IMR-90 (cell line): Measurements from ENCODE around the gene WDR90. TPM values are rescaled to one million over a fixed set of nuclear protein-coding genes. Genes with fewer than 3 reads are reported as not detected.

ENCODE experiments used
- ATAC-seq: fragments of 200-7000 bp; cut with Tn5 transposase; 2 replicates; pipeline ENCODE4 v1.9.1; 2020; ENCODE audit warnings: low read depth, mild to moderate bottlenecking, moderate library complexity
- BruUV-seq: library from RNA; stranded (reverse); fragments of 400-500 nt; replicated peaks from 2 replicates; lab custom pipeline; 2021; lab: Mats Ljungman, UMichigan
- CTCF ChIA-PET: fragments of 300-600 bp; formaldehyde crosslinking; extraction: SDS; loops from one replicate; lab custom pipeline; 2021; ENCODE audit warnings: antibody characterized with exemption; lab: Yijun Ruan, JAX
- POLR2A ChIA-PET: fragments of 300-600 bp; sonication (Branson Sonifier 250); formaldehyde crosslinking; loops from one replicate; lab custom pipeline; 2022; ENCODE audit warnings: antibody characterized with exemption; ENCODE audit not compliant: unreplicated experiment; lab: Charles Lee
- DNase-seq: peaks from one replicate; pipeline ENCODE4 v3.0.0; 2013
- H2AFZ ChIP-seq: replicated peaks from 2 replicates; pipeline ENCODE3; 2013; ENCODE audit warnings: low read length, mild to moderate bottlenecking; ENCODE audit not compliant: poor library complexity
- H2AK5ac ChIP-seq: 2 replicates; pipeline ENCODE4 v1.6.1; 2013; ENCODE audit warnings: low read depth, low read length, inconsistent platforms
- H2AK9ac ChIP-seq: replicated peaks from 2 replicates; pipeline ENCODE3; 2013; ENCODE audit warnings: mild to moderate bottlenecking, low read depth, low read length, moderate library complexity; ENCODE audit not compliant: poor library complexity
- H2BK120ac ChIP-seq: 2 replicates; pipeline ENCODE4 v1.6.1; 2013; ENCODE audit warnings: low read depth, low read length, inconsistent platforms
- H2BK15ac ChIP-seq: 3 replicates; pipeline ENCODE4 v1.6.1; 2013; ENCODE audit warnings: low read depth, low read length, inconsistent platforms
- H2BK20ac ChIP-seq: 2 replicates; pipeline ENCODE4 v1.6.1; 2013; ENCODE audit warnings: low read depth, mild to moderate bottlenecking, inconsistent platforms, low read length, moderate library complexity
- H2BK5ac ChIP-seq: 2 replicates; pipeline ENCODE4 v1.6.1; 2013; ENCODE audit warnings: mild to moderate bottlenecking, low read depth, low read length, inconsistent platforms; ENCODE audit not compliant: poor library complexity, severe bottlenecking
- H3K14ac ChIP-seq: replicated peaks from 2 replicates; pipeline ENCODE4 v1.6.1; 2013; ENCODE audit warnings: low read depth, low read length, inconsistent platforms
- H3K18ac ChIP-seq: 2 replicates; pipeline ENCODE4 v1.6.1; 2013; ENCODE audit warnings: low read depth, low read length, control low read depth
- H3K23ac ChIP-seq: 2 replicates; pipeline ENCODE4 v1.6.1; 2013; ENCODE audit warnings: low read depth, low read length, inconsistent platforms
- H3K27ac ChIP-seq: 2 replicates; pipeline ENCODE4 v1.5.1; 2013; ENCODE audit warnings: mild to moderate bottlenecking, control low read depth, low read length; ENCODE audit not compliant: insufficient read depth
- H3K27me3 ChIP-seq: 2 replicates; pipeline ENCODE4 v1.6.1; 2013; ENCODE audit warnings: low read length; ENCODE audit not compliant: control insufficient read depth, insufficient read depth
- H3K36me3 ChIP-seq: 2 replicates; pipeline ENCODE4 v1.6.1; 2013; ENCODE audit warnings: low read length, mixed read lengths; ENCODE audit not compliant: control insufficient read depth, insufficient read depth
- H3K4ac ChIP-seq: 2 replicates; pipeline ENCODE4 v1.6.1; 2013; ENCODE audit warnings: low read depth, low read length, inconsistent platforms
- H3K4me1 ChIP-seq: 2 replicates; pipeline ENCODE4 v1.6.1; 2013; ENCODE audit warnings: low read length, mixed read lengths; ENCODE audit not compliant: control insufficient read depth, insufficient read depth
- H3K4me2 ChIP-seq: 2 replicates; pipeline ENCODE4 v1.6.1; 2013; ENCODE audit warnings: low read depth, mild to moderate bottlenecking, control low read depth, low read length, moderate library complexity
- H3K4me3 ChIP-seq: 2 replicates; pipeline ENCODE4 v1.5.1; 2013; ENCODE audit warnings: low read depth, mild to moderate bottlenecking, control low read depth, low read length, moderate library complexity; ENCODE audit not compliant: insufficient read depth
- H3K56ac ChIP-seq: 2 replicates; pipeline ENCODE4 v1.6.1; 2013; ENCODE audit warnings: low read length, inconsistent platforms; ENCODE audit not compliant: insufficient read depth; ENCODE audit errors: extremely low read depth
- H3K79me1 ChIP-seq, 2 experiments: 2 replicates each; pipeline ENCODE4 v1.6.1; 2013; ENCODE audit warnings: low read length in 2 of 2, inconsistent platforms in 1 of 2, low read depth in 1 of 2
- H3K9ac ChIP-seq: 2 replicates; pipeline ENCODE4 v1.6.1; 2013; ENCODE audit warnings: low read depth, low read length, control low read depth
- H3K9me1 ChIP-seq: 2 replicates; pipeline ENCODE4 v1.6.1; 2013; ENCODE audit warnings: low read length, inconsistent platforms; ENCODE audit not compliant: insufficient read depth
- H3K9me3 ChIP-seq: 2 replicates; pipeline ENCODE4 v1.6.1; 2013; ENCODE audit warnings: low read length; ENCODE audit not compliant: control insufficient read depth, insufficient read depth
- H4K20me1 ChIP-seq: 2 replicates; pipeline ENCODE4 v1.6.1; 2013; ENCODE audit warnings: low read length, inconsistent platforms; ENCODE audit not compliant: insufficient read depth
- H4K5ac ChIP-seq: 2 replicates; pipeline ENCODE4 v1.6.1; 2013; ENCODE audit warnings: mild to moderate bottlenecking, low read depth, low read length, control low read depth
- H4K8ac ChIP-seq, 2 experiments: 2 replicates each; pipeline ENCODE4 v1.6.1; 2013; ENCODE audit warnings: low read depth in 2 of 2, low read length in 2 of 2, control low read depth in 1 of 2, inconsistent platforms in 1 of 2
- H4K91ac ChIP-seq: 2 replicates; pipeline ENCODE4 v1.6.1; 2013; ENCODE audit warnings: low read depth, low read length, inconsistent platforms; ENCODE audit not compliant: insufficient read depth
- BHLHE40 ChIP-seq: fragments of 150-350 bp; IDR thresholded peaks from 2 replicates; pipeline ENCODE4 v1.6.1; 2016; ENCODE audit warnings: mild to moderate bottlenecking, low read depth, low read length
- CEBPB ChIP-seq: IDR thresholded peaks from 2 replicates; pipeline ENCODE4 v1.6.1; 2012; ENCODE audit warnings: low read depth, low read length, improper control_type of control experiment
- FOS ChIP-seq: fragments of 150-350 bp; IDR thresholded peaks from 2 replicates; pipeline ENCODE4 v1.6.1; 2016; ENCODE audit warnings: low read depth, low read length
- MAZ ChIP-seq: IDR thresholded peaks from 2 replicates; pipeline ENCODE4 v1.6.1; 2012; ENCODE audit warnings: low read depth, mild to moderate bottlenecking, low read length, improper control_type of control experiment, moderate library complexity, borderline replicate concordance
- NFE2L2 ChIP-seq: fragments of 150-350 bp; IDR thresholded peaks from 2 replicates; pipeline ENCODE4 v1.6.1; 2016; ENCODE audit warnings: low read depth, mild to moderate bottlenecking, low read length
- POLR2A ChIP-seq: IDR thresholded peaks from 2 replicates; pipeline ENCODE4 v1.6.1; 2012; ENCODE audit warnings: mild to moderate bottlenecking, low read depth, low read length
- RAD21 ChIP-seq: IDR thresholded peaks from 2 replicates; pipeline ENCODE4 v1.6.1; 2012; ENCODE audit warnings: low read length, improper control_type of control experiment
- RCOR1 ChIP-seq: IDR thresholded peaks from 2 replicates; pipeline ENCODE4 v1.6.1; 2012; ENCODE audit warnings: mild to moderate bottlenecking, low read length, improper control_type of control experiment; ENCODE audit not compliant: insufficient replicate concordance
- WGBS, 2 experiments: methylation state at CpG; one replicate each; pipeline versions ENCODE4 v1.1.5 to v1.1.7; 2013; ENCODE audit warnings: missing lambda C conversion rate in 2 of 2; ENCODE audit not compliant: insufficient read length in 1 of 2; ENCODE audit errors: extremely low coverage in 2 of 2; 5-methylcytosine and 5-hydroxymethylcytosine counted together
- dilution Hi-C: fragments of 300-500 bp; cut with HindIII; formaldehyde crosslinking; loops from one replicate; pipeline ENCODE4 v1.14.3; 2018; ENCODE audit warnings: low sequenced_read_pairs; ENCODE audit not compliant: unreplicated experiment
- in situ Hi-C: fragments of 300-500 bp; cut with MboI; formaldehyde crosslinking; loops from 3 replicates; pipeline ENCODE4 v1.14.3; 2019; ENCODE audit warnings: low sequenced_read_pairs, inconsistent platforms, mixed read lengths
- intact Hi-C: fragments of 100-400 bp; cut with micrococcal nuclease; formaldehyde crosslinking; loops from 2 replicates; pipeline ENCODE4 v1.10.0; 2022
- polyA plus RNA-seq, 3 experiments: library from polyadenylated mRNA; depleted of rRNA; stranded (reverse); fragments of >200 nt; gene quantifications; 2 replicates each; pipeline ENCODE4 v1.2.3, GENCODE V29; 2012; ENCODE audit warnings: low replicate concordance in 1 of 3
- total RNA-seq: library from RNA; depleted of rRNA; stranded (reverse); fragments of >200 nt; gene quantifications from 2 replicates; pipeline ENCODE4 v1.2.3, GENCODE V29; 2012
- TF ChIP-seq, protein P1 (sequence below): fragments of 150-350 bp; IDR thresholded peaks from 2 replicates; pipeline ENCODE4 v1.6.1; 2017; ENCODE audit warnings: mild to moderate bottlenecking, antibody characterized with exemption, low read length, low read depth
- TF ChIP-seq, protein P2 (sequence below): fragments of 150-350 bp; IDR thresholded peaks from 2 replicates; pipeline ENCODE4 v1.6.1; 2016; ENCODE audit warnings: low read depth, mild to moderate bottlenecking, low read length, moderate library complexity, borderline replicate concordance

Gene WDR90
- total and polyA plus RNA-seq, 2 of the 4 experiments (the other 2 are of a cell fraction) = 1.4 to 18.7 TPM

DNA sequence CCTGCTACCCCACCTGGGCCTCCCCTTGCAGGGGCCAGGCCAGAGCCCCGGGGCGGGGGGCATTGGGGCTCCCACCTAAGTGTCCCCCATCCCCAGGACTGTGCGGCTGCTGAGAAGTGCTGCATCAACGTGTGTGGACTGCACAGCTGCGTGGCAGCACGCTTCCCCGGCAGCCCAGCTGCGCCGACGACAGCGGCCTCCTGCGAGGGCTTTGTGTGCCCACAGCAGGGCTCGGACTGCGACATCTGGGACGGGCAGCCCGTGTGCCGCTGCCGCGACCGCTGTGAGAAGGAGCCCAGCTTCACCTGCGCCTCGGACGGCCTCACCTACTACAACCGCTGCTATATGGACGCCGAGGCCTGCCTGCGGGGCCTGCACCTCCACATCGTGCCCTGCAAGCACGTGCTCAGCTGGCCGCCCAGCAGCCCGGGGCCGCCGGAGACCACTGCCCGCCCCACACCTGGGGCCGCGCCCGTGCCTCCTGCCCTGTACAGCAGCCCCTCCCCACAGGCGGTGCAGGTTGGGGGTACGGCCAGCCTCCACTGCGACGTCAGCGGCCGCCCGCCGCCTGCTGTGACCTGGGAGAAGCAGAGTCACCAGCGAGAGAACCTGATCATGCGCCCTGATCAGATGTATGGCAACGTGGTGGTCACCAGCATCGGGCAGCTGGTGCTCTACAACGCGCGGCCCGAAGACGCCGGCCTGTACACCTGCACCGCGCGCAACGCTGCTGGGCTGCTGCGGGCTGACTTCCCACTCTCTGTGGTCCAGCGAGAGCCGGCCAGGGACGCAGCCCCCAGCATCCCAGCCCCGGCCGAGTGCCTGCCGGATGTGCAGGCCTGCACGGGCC, 16.5 kb upstream of the WDR90 start:
- WGBS, 2 experiments = 93% methylated on average over 37 of the region's 67 CpGs; no CpG with 5 or more reads in 1 of the 2 experiments
- Histone ChIP-seq H3K9me1 (0 out of 2 replicates have a peak, but pooled peaks cover 5% of the 10 kb centered on the region), H3K27ac (no peak overlapping the region), H2BK15ac (no peak overlapping the region), H3K9ac (no peak overlapping the region), H4K5ac (no peak overlapping the region), H3K27me3 (no peaks in the 10 kb centered on the region), H3K56ac (no peak overlapping the region), H3K18ac (no peak overlapping the region), H3K4me1 (peaks cover 25% of the 10 kb centered on the region), H3K4ac (no peak overlapping the region), H3K9me3 (no peaks in the 10 kb centered on the region), H4K8ac (no peak overlapping the region), H3K4me3 (no peak overlapping the region), H2AK9ac (peak overlapping the region; percentile 55), H2BK120ac (no peak overlapping the region), H3K14ac (no peak overlapping the region), H2BK20ac (no peak overlapping the region), H3K79me1 (peaks cover 0 to 17% of the 10 kb centered on the region in 2 experiments; a peak in 2 of 4 replicates), H4K91ac (no peak overlapping the region), H3K23ac (no peak overlapping the region), H2AK5ac (no peak overlapping the region), H2BK5ac (no peak overlapping the region), H3K36me3 (peaks cover 12% of the 10 kb centered on the region; the same call in 1 of the 2 replicates), H4K20me1 (peaks cover 4% of the 10 kb centered on the region), H2AFZ (no peak overlapping the region), H3K4me2 (no peak overlapping the region)
- dilution Hi-C loops = no loop called here
- BruUV-seq = no TSS peak
- ATAC-seq (no peak), DNase-seq (no peak)
- in situ Hi-C loops = no loop called here
- POLR2A ChIA-PET = no interaction called here
- CTCF ChIA-PET = no interaction called here
- TF ChIP-seq BHLHE40 (no peak), RAD21 (no peak), POLR2A (no peak), RCOR1 (no peak), NFE2L2 (no peak), MAZ (no peak), CEBPB (no peak), FOS (no peak)
- TF ChIP-seq, protein P1, sequence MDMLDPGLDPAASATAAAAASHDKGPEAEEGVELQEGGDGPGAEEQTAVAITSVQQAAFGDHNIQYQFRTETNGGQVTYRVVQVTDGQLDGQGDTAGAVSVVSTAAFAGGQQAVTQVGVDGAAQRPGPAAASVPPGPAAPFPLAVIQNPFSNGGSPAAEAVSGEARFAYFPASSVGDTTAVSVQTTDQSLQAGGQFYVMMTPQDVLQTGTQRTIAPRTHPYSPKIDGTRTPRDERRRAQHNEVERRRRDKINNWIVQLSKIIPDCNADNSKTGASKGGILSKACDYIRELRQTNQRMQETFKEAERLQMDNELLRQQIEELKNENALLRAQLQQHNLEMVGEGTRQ = no peak
- TF ChIP-seq, protein P2, sequence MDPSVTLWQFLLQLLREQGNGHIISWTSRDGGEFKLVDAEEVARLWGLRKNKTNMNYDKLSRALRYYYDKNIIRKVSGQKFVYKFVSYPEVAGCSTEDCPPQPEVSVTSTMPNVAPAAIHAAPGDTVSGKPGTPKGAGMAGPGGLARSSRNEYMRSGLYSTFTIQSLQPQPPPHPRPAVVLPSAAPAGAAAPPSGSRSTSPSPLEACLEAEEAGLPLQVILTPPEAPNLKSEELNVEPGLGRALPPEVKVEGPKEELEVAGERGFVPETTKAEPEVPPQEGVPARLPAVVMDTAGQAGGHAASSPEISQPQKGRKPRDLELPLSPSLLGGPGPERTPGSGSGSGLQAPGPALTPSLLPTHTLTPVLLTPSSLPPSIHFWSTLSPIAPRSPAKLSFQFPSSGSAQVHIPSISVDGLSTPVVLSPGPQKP = no peak
- intact Hi-C loops = no loop called here
